Neural cell (in vitro differentiated cells): ENCODE measurements around the gene VSIG10L. TPM values are rescaled to one million over a fixed set of nuclear protein-coding genes. Genes with fewer than 3 reads are reported as not detected.

Experiments used
- H2AFZ ChIP-seq: fragments of 200-600, 300-800 bp; sonication (generic), shearing (Covaris generic); 2 replicates; pipeline ENCODE4 v1.6.0; 2014; ENCODE audit warnings: low read depth, mild to moderate bottlenecking, antibody characterized with exemption, low read length, moderate library complexity
- H3F3A ChIP-seq: fragments of 200-600 bp; shearing (Covaris generic); 2 replicates; pipeline ENCODE4 v1.6.1; 2016; ENCODE audit warnings: mild to moderate bottlenecking, moderate library complexity, mixed read lengths, antibody characterized with exemption, low read length; ENCODE audit not compliant: insufficient read depth, poor library complexity, severe bottlenecking
- H3K27ac ChIP-seq: fragments of 200-600, 300-800 bp; sonication (generic), shearing (Covaris generic); 2 replicates; pipeline ENCODE4 v1.5.1; 2014; ENCODE audit warnings: mild to moderate bottlenecking, low read length, moderate library complexity
- H3K27me3 ChIP-seq: fragments of 300-800, 200-600 bp; sonication (generic), shearing (Covaris generic); 2 replicates; pipeline ENCODE4 v1.6.0; 2014; ENCODE audit warnings: mild to moderate bottlenecking, low read depth, low read length, moderate library complexity; ENCODE audit not compliant: insufficient read depth
- H3K36me3 ChIP-seq: fragments of 300-800, 200-600 bp; sonication (generic), shearing (Covaris generic); 2 replicates; pipeline ENCODE4 v1.5.1; 2014; ENCODE audit warnings: mild to moderate bottlenecking, antibody characterized with exemption, low read length, moderate library complexity; ENCODE audit not compliant: insufficient read depth
- H3K4me2 ChIP-seq: fragments of 300-800, 200-600 bp; sonication (generic), shearing (Covaris generic); 2 replicates; pipeline ENCODE4 v1.6.0; 2014; ENCODE audit warnings: mild to moderate bottlenecking, low read length
- H3K4me3 ChIP-seq: fragments of 300-800, 200-600 bp; sonication (generic), shearing (Covaris generic); 2 replicates; pipeline ENCODE4 v1.5.1; 2014; ENCODE audit warnings: mild to moderate bottlenecking, low read length, moderate library complexity
- H3K79me2 ChIP-seq: fragments of 200-600 bp; shearing (Covaris generic); replicated peaks from 2 replicates; pipeline ENCODE4 v1.6.0; 2014; ENCODE audit warnings: mild to moderate bottlenecking, low read length, moderate library complexity; ENCODE audit not compliant: insufficient read depth
- H3K9ac ChIP-seq: fragments of 300-800, 200-600 bp; sonication (generic), shearing (Covaris generic); 2 replicates; pipeline ENCODE4 v1.6.1; 2016; ENCODE audit warnings: mild to moderate bottlenecking, low read length, mixed read lengths
- H3K9me2 ChIP-seq: fragments of 200-600 bp; shearing (Covaris generic); 2 replicates; pipeline ENCODE4 v1.6.1; 2016; ENCODE audit warnings: mild to moderate bottlenecking, low read length, mixed read lengths; ENCODE audit not compliant: insufficient read depth
- H3K9me3 ChIP-seq: fragments of 200-600, 300-800 bp; sonication (generic), shearing (Covaris generic); 2 replicates; pipeline ENCODE4 v1.6.1; 2016; ENCODE audit warnings: mild to moderate bottlenecking, mixed run types, low read length, moderate library complexity, mixed read lengths
- H4K20me1 ChIP-seq: fragments of 200-600 bp; shearing (Covaris generic); 2 replicates; pipeline ENCODE4 v1.6.1; 2016; ENCODE audit warnings: mild to moderate bottlenecking, mixed run types; ENCODE audit not compliant: insufficient read depth
- EP300 ChIP-seq: fragments of 450-650 bp; conservative IDR thresholded peaks from 2 replicates; pipeline ENCODE4 v1.6.1; 2014; ENCODE audit warnings: antibody characterized with exemption, mild to moderate bottlenecking, moderate library complexity; ENCODE audit not compliant: poor library complexity, severe bottlenecking
- EZH2 ChIP-seq: fragments of 200-600, 300-800 bp; shearing (Covaris generic), sonication (generic); IDR thresholded peaks from 2 replicates; pipeline ENCODE4 v1.6.1; 2014; ENCODE audit warnings: antibody characterized with exemption, low read length, borderline replicate concordance, mild to moderate bottlenecking; ENCODE audit not compliant: insufficient read depth, poor library complexity, severe bottlenecking
- MXI1 ChIP-seq: fragments of 450-650 bp; conservative IDR thresholded peaks from 2 replicates; pipeline ENCODE4 v1.6.1; 2014; ENCODE audit warnings: antibody characterized with exemption, mild to moderate bottlenecking; ENCODE audit not compliant: poor library complexity, severe bottlenecking
- POLR2AphosphoS5 ChIP-seq: IDR thresholded peaks from 2 replicates; pipeline ENCODE4 v1.6.1; 2012
- RAD21 ChIP-seq: fragments of 450-650 bp; conservative IDR thresholded peaks from 2 replicates; pipeline ENCODE4 v1.6.1; 2014; ENCODE audit warnings: antibody characterized with exemption, mild to moderate bottlenecking, moderate library complexity
- REST ChIP-seq: IDR thresholded peaks from 2 replicates; pipeline ENCODE4 v1.6.1; 2012; ENCODE audit warnings: borderline replicate concordance
- SMC3 ChIP-seq: fragments of 450-650 bp; conservative IDR thresholded peaks from 2 replicates; pipeline ENCODE4 v1.6.1; 2014; ENCODE audit warnings: antibody characterized with exemption, mild to moderate bottlenecking, moderate library complexity; ENCODE audit not compliant: poor library complexity
- TAF1 ChIP-seq: IDR thresholded peaks from 2 replicates; pipeline ENCODE4 v1.6.1; 2012; ENCODE audit warnings: low read depth
- polyA plus RNA-seq: library from polyadenylated mRNA; depleted of rRNA; stranded (reverse); fragments of >200 nt; gene quantifications from 2 replicates; pipeline ENCODE4 v1.2.3, GENCODE V29; 2014
- TF ChIP-seq, protein P1 (sequence below): fragments of 450-650 bp; IDR thresholded peaks from 2 replicates; pipeline ENCODE4 v1.5.1; 2014; ENCODE audit warnings: antibody characterized with exemption, mild to moderate bottlenecking, moderate library complexity; ENCODE audit not compliant: poor library complexity, severe bottlenecking

Gene VSIG10L
- polyA plus RNA-seq, 1 donor from 2014 or later: 2.3 TPM

- no peak for TF ChIP-seq REST
These were observed 10.9 kb upstream of the VSIG10L start (continued) for GRCh38 chr19:51352783-51353360.

DNA sequence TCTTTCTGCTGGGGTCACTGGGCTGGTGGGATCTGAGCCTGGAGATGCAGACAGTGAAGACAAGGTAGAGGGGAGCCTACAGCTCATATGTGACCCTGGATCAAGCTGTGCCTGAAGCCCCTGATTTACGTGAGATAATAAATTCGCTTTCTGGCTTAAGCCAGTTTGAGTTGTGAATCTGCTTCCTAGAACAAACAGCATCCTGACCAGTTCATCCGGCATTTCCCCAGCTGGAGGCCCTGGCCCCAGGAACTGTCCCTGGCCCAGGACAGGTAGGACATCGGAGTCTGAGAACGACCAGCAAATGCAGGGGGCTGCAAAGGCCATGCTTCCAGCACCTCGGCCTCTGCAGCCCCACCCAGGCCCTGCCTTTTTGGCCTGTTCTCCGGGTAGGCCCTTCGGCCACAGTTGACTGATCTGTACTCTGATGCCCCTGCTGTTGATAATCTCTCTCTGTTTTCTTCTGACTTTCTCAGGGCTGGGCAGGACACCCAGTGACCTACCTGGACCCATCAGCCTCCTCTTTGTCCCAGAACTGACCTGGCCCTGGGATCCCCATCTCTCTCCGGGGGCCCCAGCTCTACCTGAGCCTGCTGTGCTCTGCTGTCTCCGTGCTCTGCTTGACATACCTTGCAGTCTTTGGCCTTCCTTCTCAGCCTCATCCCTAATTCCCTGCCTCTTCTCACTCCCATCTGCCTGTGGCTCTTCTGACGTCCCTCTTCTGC, 9.5 kb upstream of the VSIG10L start:
- TF ChIP-seq MXI1: no peak
- TF ChIP-seq REST: no peak
- TF ChIP-seq RAD21: no peak
- no peak for TF ChIP-seq TAF1
- no peak for TF ChIP-seq EP300
- TF ChIP-seq POLR2AphosphoS5: no peak
- no peak for TF ChIP-seq EZH2
- no peak for TF ChIP-seq SMC3
- TF ChIP-seq, protein P1, sequence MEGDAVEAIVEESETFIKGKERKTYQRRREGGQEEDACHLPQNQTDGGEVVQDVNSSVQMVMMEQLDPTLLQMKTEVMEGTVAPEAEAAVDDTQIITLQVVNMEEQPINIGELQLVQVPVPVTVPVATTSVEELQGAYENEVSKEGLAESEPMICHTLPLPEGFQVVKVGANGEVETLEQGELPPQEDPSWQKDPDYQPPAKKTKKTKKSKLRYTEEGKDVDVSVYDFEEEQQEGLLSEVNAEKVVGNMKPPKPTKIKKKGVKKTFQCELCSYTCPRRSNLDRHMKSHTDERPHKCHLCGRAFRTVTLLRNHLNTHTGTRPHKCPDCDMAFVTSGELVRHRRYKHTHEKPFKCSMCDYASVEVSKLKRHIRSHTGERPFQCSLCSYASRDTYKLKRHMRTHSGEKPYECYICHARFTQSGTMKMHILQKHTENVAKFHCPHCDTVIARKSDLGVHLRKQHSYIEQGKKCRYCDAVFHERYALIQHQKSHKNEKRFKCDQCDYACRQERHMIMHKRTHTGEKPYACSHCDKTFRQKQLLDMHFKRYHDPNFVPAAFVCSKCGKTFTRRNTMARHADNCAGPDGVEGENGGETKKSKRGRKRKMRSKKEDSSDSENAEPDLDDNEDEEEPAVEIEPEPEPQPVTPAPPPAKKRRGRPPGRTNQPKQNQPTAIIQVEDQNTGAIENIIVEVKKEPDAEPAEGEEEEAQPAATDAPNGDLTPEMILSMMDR: no peak

More for the DNA sequence above, 9.5 kb upstream of the VSIG10L start:
- no peaks in the 10 kb centered on the region for H3K27me3 ChIP-seq
- no peaks in the 10 kb centered on the region for H3K36me3 ChIP-seq
- H4K20me1 ChIP-seq: no peaks in the 10 kb centered on the region
- H3F3A ChIP-seq: no peaks in the 10 kb centered on the region
- no peak overlapping the region for H3K27ac ChIP-seq
- no peaks in the 10 kb centered on the region for H3K79me2 ChIP-seq
- H3K9me3 ChIP-seq: no peaks in the 10 kb centered on the region
- H3K4me2 ChIP-seq: no peak overlapping the region
- H3K4me3 ChIP-seq: no peak overlapping the region
- H3K9ac ChIP-seq: no peak overlapping the region
- H2AFZ ChIP-seq: no peak overlapping the region
- no peaks in the 10 kb centered on the region for H3K9me2 ChIP-seq
